Measurements from ENCODE around the gene LCE2D.
"Not testable (repeated sequence)": the region's sequence is repeated elsewhere in the genome, so short reads cannot be mapped to it uniquely, and the experiment has no call there.

The LCE2D gene

GRCh38 chr1:152663098-152663497, at the start of gene LCE2D:
Gene LCE2D, plus strand, starts transcription at chr1:152663380. Its CDS starts 726 bp downstream, at chr1:152664106.
- no peak for DNase-seq (ENCODE audit: low read depth in 2 of 2)

- DNase-seq (ENCODE audit: low read depth in 2 of 2), result no peak
Measured at GRCh38 chr1:152613511-152613910, 49.7 kb upstream of the LCE2D start, which contains the start of gene LCE3B. Gene LCE3B, plus strand, starts transcription at chr1:152613811. Its CDS starts 0 bp downstream, at chr1:152613811.

GRCh38 chr1:152621993-152622392, 41.2 kb upstream of the LCE2D start:
- no peak for DNase-seq (ENCODE audit: low read depth in 2 of 2)

- no peak for DNase-seq (ENCODE audit: low read depth in 2 of 2)
Measured at GRCh38 chr1:152622803-152623202, 40.4 kb upstream of the LCE2D start, which contains the start of gene LCE3A. Gene LCE3A, minus strand, starts transcription at chr1:152623103. Its CDS starts 0 bp downstream, at chr1:152623103.

- no peak for DNase-seq (ENCODE audit: low read depth in 2 of 2)
Measured at GRCh38 chr1:152623203-152623844, 39.9 kb upstream of the LCE2D start.

GRCh38 chr1:152626744-152627143, 36.4 kb upstream of the LCE2D start:
- DNase-seq (ENCODE audit: low read depth in 2 of 2), result no peak

GRCh38 chr1:152630596-152630995, 32.6 kb upstream of the LCE2D start:
- DNase-seq (ENCODE audit: low read depth in 2 of 2), result no peak

- no peak for DNase-seq (ENCODE audit: low read depth in 2 of 2)
Measured at GRCh38 chr1:152640351-152640750, 22.8 kb upstream of the LCE2D start.

- DNase-seq (ENCODE audit: low read depth in 2 of 2), result no peak
Measured at GRCh38 chr1:152643945-152644344, 19.2 kb upstream of the LCE2D start.

- DNase-seq (ENCODE audit: low read depth in 2 of 2), result no peak
Measured at GRCh38 chr1:152645146-152645545, 18.0 kb upstream of the LCE2D start.

- no peak for DNase-seq (ENCODE audit: low read depth in 2 of 2)
Measured at GRCh38 chr1:152646656-152647055, 16.5 kb upstream of the LCE2D start.

GRCh38 chr1:152654110-152654509, 9.1 kb upstream of the LCE2D start:
- DNase-seq (ENCODE audit: low read depth in 2 of 2), result peak; percentile 5 to 11

GRCh38 chr1:152656459-152656858, 6.7 kb upstream of the LCE2D start:
- no peak for DNase-seq (ENCODE audit: low read depth in 2 of 2)

- no peak for DNase-seq (ENCODE audit: low read depth in 2 of 2)
Measured at GRCh38 chr1:152657677-152658076, 5.5 kb upstream of the LCE2D start.

- DNase-seq (ENCODE audit: low read depth in 2 of 2), result no peak
Measured at GRCh38 chr1:152658649-152659048, 4.5 kb upstream of the LCE2D start.

GRCh38 chr1:152666171-152666570, 3.0 kb downstream of the LCE2D start:
- DNase-seq (ENCODE audit: low read depth in 2 of 2), result not testable (repeated sequence)

- DNase-seq (ENCODE audit: low read depth in 2 of 2), result no peak
Measured at GRCh38 chr1:152667648-152668047, 4.5 kb downstream of the LCE2D start.

GRCh38 chr1:152673016-152673415, 9.8 kb downstream of the LCE2D start:
- no peak for DNase-seq (ENCODE audit: low read depth in 2 of 2)

- not testable (repeated sequence) for DNase-seq (ENCODE audit: low read depth in 2 of 2)
Measured at GRCh38 chr1:152674983-152675382, 11.8 kb downstream of the LCE2D start, which contains the start of gene LCE2C. Gene LCE2C, plus strand, starts transcription at chr1:152675279. Its CDS starts 737 bp downstream, at chr1:152676016.

GRCh38 chr1:152679459-152679858, 16.3 kb downstream of the LCE2D start:
- no peak for DNase-seq (ENCODE audit: low read depth in 2 of 2)

- no peak for DNase-seq (ENCODE audit: low read depth in 2 of 2)
Measured at GRCh38 chr1:152681616-152682015, 18.4 kb downstream of the LCE2D start.

GRCh38 chr1:152683846-152684245, 20.7 kb downstream of the LCE2D start:
- DNase-seq (ENCODE audit: low read depth in 2 of 2), result no peak

- not testable (repeated sequence) for DNase-seq (ENCODE audit: low read depth in 2 of 2)
Measured at GRCh38 chr1:152685823-152686222, 22.6 kb downstream of the LCE2D start, which contains the start of gene LCE2B. Gene LCE2B, plus strand, starts transcription at chr1:152686123. Its CDS starts 721 bp downstream, at chr1:152686844.

Measured in stimulated activated CD4-positive, alpha-beta T cell treated with anti-CD3 and anti-CD28 coated beads, Interleukin-1b, Interleukin-23, amount 100 ng/mL, for 4 hours (primary cell).